ENCODE measurements around the gene CPT1A.

CPT1A gene

DNA sequence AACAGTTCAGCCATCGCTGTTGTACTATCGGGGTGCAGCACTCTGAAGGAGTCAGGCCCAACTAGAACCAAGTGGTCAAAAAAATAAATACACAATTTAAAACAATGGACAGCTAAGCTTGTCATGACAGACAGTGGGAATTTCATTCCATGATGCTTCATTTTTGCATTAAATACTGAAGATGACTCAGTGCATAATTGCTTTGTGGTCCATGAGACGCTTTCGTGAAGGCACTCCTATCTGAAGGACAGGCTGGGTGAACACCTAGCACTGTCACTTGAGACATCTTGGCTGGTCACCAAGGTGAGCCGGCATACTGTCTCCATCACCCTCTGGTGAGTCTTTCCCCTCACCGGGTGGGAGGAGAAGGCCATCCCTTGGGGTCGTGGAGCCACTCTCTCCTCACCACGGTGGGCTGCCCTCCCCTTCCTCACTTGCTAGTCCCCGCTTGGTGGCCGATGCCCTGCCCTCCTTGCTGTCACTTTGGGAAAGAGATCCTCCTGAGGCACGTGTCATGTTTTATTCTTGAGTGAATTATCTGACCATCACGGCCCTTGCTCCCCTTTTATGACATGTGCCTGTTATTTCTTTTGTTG is 85.4 kb downstream of the CPT1A start:
- no peak for DNase-seq (ENCODE audit: low spot score)

DNA sequence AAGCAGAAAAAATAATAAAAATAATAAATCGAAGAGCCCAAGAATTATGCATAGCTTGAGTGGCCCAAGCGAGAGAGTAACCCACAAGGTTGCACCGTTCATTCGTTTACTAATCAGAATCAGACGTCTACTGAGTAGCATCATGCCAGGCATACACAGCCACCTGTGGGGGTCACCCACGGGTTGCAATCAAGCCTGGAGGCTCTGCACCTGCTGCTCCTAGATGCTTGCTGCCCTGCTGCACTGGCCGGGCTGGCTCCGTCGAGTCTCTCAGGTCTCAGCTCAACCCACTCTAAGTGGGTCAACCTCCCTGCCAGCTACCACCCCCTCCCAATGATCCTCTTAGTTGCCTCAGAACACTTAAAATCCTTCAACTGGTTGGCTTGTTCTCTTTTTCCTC is 88.4 kb downstream of the CPT1A start:
- DNase-seq (ENCODE audit: low spot score): no peak

DNA sequence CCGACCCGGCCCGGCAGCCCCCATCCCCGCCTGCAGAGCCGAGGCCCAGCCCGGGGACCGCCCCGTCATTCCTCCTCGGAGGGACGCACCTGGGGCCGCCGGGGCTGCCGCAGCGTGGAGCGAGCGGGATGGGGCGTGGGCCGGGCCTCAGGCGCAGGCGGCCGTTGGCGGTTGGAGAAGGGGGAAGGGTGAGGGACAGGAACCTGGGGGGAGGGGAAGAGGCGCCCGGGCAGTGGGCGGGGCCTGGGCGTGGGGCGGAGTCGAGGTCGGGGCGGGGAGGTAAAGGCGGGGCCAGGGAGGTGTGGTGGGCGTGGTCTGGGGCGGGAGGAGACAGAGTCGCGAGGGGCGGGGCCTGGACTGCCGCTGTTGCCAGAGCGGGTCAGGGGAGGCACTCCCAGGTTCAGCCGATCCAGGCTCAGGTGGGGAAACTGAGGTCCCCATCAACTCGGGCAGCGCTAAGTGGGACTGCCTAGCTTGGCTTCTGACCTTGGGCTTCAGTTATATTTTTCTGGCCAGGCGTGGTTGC is 90.3 kb downstream of the CPT1A start, which contains the start of gene TESMIN:
TESMIN (minus strand) TSS at position 190 of the 526 bp plus-strand sequence. CDS start 860 bp downstream, outside the sequence.
- peak; percentile 100 for DNase-seq (ENCODE audit: low spot score)

DNA sequence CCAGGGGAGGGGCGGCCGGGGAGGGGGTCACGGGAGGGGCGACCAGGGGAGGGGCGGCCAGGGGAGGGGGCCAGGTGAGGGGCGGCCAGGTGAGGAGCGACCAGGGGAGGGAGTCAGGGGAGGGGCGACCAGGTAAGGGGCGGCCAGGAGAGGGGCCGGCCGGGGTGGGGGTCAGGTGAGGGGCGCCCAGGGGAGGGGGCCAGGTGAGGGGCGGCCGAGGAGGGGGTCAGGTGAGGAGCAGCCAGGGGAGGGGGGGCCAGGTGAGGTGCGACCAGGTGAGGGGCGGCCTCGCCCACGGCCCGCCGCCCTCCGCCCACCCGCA is 90.8 kb downstream of the CPT1A start:
- DNase-seq (ENCODE audit: low spot score): no peak

DNA sequence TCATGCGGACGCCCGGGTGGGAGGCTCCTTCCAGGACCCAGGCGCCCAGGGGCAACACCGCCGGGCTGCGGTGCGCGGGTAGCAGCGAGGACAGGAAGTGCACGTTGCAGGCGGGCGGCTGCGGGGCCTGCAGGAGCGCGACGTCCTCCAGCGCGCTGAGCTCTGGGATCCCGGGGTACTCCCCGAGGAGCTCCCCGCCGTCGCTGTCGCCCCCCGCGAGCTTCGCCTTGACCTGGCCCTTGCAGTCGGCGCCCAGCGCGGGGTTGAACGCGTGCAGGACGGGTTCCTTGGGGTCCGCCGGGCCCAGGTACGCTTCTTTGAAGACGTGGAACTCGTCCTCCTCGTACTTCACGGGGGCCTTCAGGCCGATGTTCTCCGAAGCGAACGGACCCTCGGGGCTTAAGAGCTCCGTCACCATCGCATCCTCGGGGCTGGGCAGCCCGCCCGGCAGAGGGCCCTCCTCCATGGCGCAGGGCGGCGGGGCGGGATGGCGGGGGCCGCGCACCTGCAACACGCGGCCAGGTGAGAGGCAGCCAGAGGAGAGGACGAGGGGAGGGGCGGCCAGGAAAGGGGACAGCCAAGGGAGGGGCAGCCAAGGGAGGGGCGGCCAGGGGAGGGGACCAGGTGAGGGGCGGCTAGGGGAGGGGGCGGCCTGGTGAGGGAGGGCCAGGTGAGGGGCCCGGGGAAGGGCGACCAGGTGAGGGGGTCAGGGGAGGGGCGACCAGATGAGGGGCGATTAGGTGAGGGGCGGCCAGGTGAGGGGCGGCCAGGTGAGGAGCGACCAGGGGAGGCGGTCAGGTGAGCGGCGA is 91.3 kb downstream of the CPT1A start:
- DNase-seq (ENCODE audit: low spot score): no peak

DNA sequence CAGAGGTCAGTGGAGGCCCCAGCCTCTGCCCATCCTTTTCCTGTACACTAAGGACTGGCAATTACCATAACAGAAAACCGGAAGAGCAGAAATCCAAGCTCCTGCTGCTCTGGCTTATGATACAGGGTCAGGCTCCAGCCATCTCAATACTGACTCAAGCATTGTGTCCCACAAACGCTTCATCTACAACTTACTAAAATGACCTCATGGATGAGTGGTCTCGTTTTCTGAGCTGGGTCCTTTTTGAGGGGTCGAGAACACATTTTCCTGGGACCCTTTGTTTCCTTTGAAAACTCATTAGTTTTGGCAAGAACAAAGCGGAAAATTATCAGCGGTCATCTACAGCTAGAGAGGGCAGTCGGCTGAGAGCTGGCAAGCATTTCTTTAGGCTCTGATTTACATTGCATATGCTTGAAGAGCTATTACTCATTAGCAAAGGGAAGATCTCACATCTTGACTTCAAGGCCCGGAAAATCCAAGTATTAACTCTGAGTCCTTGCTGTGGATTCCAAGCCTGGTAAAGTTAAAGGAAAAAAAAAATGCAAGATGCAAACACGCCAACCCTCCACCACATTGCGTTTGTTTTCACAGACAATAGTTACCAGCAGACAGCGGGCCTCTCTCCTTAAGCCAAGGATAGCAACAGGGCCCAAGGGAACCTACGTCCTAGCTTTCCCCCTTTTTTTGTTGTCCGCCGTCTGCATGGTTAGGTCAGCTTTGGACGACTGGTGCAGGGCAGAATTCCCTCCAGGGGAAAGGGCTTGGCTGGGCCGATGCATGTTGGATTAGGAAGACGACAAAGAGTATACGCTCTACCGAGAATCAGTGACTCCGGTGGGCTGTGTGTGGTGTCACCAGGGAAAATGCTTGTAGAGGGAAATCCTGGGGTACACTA is 92.2 kb downstream of the CPT1A start:
- DNase-seq (ENCODE audit: low spot score): no peak

DNA sequence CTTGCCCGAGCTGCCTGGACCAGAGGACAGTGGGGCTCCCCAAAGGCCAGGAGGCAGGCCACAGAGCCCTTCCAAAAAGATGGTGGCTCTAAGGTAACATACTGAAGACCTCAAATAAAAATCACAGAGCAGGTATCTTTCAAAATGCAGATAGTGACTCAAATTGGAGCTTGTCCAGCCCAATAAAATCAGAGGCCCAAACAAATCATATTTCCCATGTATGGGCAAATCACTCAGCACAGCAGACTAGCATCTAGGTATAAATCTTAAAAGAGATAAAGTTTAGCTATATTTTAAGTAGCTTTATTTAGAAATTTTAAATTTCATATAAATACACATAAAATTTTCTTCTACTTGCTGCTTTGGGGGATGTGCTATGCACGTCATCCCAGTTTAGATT is 93.7 kb downstream of the CPT1A start:
- no peak for DNase-seq (ENCODE audit: low spot score)

DNA sequence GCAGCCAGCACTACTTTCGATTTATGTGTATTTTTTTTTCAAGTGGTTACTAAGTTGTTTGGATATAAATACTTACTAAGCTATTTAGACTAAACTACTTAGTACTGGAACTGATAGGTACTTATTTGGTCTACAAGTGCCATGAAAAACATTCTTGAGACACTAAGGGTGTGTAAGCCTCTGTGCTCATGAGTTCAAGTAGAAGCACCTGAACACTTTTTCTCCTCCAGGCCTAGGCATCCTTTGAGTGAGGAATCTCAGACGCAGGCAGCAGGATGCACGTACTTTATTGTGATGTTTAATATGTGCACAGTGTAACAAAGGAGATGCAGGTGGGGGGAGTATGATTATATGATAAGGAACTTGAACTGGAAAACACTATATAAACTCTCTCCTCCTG is 98.2 kb downstream of the CPT1A start:
- no peak for DNase-seq (ENCODE audit: low spot score)

DNA sequence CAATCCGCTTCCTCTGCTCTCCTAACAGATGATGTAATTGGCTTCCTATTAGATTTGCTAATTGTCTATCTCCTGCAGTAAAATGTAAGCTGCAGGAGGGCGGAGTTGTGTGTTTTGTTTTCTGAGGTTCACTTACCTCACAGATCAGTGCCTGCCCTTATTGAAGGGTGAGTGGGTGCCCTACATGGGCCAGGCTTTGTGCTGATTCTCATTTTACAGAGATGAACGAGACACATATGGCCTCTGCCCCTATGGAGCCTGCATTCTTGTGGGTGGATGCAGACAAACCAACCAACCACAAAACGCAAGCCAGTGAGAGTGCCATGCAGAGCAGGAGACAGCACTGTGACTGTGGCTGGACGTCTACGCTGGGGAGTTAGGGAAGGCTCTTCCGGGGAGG is 100.3 kb downstream of the CPT1A start:
- DNase-seq (ENCODE audit: low spot score): no peak

DNA sequence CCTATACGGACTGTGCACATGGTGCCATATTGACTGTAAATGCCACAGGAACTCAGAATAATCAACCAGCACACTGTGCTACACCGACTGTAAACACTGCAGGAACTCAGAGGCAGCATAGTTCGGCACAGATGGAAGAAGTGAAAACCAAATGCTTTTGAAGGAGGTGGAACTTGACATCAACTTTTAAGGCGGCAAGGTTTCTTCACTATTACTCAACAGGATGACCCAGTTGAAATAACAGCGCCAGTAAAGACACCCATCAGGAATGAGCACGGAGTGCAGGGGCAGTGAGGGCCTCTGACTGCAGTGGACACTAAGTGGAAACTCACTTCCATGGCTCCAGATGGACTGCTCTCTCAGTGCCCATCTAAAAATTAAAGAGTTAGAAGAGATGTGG is 106.1 kb downstream of the CPT1A start:
- no peak for DNase-seq (ENCODE audit: low spot score)

DNA sequence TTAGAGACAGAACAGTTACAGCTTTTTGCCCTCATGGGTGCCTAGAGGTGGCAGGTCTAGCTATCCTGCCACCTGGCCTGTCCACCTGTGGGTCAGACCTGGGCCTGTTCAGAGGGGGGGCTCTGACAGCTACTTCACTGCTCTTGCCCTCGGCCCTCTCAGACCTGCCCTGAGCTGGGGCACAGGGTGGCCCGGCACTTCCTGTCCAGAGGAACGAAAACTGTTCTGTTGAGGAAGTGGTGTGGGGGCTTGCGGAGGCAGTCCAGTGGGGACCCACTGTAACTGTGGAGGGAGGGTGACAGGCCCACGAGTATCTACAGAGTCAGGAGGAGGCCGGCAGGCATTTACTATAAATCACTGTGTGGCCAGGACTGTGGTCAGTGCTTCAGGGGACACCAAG is 106.6 kb downstream of the CPT1A start:
- no peak for DNase-seq (ENCODE audit: low spot score)

DNA sequence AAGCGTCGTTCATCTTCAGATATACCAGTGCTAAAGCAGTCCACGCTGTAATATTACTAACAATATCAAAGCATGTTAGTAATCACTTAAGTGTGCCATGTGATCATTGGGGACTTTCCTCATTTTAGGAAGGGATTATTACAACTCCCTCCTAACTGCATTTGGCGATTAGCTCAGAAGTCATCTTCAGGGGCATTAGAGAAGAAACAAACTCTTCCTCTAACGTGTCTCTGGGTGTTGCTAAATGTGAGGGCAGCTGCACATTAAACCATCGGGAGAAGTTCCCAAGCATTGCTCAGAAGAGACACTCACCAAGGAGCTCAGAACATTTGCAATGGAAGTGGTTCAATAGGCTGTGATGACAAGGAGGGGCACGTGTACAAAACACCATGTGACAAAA is 107.6 kb downstream of the CPT1A start:
- DNase-seq (ENCODE audit: low spot score): no peak

DNA sequence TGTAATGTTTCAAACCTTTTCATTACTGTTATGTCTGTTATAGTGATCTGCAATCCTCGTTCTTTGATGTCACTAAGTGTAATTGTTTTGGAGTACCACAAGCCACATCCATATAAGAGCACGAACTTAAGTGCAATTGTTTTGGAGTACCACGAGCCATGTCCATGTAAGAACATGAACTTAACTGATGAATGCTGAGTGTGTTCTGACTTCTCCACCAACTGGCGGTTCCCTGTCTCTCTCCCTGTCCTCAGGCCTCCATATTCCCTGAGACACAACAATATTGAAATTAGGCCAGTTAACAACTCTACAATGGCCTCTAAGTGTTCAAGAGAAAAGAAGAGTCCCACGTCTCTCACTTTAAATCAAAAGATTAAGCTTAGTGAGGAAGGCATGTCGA is 113.9 kb downstream of the CPT1A start:
- no peak for DNase-seq (ENCODE audit: low spot score)

DNA sequence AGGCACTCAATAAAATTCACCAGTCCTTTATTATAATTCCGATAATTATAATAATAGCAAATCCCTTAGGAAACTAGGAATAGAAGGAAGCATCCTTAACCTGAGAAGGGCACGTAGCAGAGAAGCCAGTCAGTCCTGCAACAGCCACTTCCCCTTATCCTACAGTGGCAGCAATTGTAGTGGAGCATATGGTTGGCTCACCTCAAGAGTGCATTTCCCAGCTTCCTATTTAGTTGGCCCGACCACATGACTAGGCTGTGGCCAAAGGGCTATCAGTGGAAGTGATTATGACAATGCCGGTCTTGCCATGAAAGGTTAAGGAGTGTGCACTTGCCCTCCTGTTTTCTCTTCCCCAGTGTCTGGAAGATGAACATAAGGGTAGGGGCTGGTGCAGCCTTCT is 117.4 kb downstream of the CPT1A start:
- DNase-seq (ENCODE audit: low spot score): no peak

DNA sequence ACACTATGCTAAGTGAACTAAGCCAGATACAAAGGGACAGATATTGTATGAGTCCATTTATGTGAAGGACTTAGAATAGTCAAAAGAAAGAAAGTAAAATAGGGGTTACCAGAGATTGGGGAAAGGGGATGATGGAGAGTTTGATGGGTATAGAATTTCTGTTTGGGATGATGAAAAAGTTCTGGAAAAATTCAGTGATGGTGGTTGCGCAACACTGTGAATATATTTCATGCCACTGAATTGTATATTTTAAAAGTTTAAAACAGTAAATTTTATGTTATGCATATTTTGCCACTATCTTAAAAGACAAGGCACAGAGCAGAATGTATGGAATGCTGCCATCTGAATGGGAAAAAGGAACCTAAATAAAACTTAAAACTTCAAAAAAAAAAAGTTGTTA is 119.6 kb downstream of the CPT1A start:
- DNase-seq (ENCODE audit: low spot score): no peak

DNA sequence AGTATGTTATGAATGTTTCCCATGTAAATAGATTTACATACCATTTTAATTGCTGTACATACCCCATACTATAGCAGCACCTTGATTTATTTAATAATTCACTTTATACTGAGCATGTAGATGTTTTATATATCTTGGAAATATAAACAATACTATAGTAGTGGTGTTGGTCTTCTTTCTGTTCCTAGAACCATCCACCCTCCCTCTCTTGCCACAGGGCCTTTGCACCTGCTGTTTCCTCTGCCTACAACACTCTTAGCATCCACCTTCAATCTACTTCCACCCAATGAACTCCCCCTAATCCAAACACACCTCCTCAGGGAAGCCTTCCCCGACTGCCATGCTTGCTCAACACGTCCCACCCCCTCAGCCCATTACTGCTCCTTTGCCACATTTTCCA is 120.6 kb downstream of the CPT1A start:
- no peak for DNase-seq (ENCODE audit: low spot score)

DNA sequence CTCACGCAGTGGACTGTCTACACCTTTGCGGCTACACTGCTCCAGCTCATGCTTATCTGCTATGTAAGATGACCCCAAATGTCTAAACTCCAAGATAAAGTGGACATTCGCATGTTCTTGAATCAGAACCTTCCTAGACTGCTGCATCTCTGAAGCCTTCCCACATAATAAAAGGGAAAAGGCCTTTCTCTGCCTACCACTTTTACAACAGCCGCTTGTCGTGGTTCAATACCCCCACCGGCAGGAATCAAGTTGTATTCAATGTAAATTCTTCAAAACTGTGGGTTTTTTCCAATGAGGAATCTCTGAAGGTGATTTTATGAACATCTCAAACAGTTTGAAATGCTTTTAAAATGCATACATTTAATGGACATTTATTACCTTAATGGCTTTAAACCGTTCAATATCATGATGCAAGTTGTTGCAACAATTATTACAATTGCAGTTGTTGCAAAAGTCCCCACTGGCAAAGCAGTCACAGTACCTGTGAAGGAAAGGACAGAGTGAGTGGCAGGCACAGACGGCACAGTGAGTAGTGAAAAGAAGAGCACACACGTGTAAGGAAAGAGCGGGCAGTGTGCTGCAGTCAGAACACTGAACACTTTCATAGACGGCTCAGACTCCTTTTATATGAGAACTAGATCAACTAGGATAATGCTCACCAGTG is 126.1 kb downstream of the CPT1A start:
- no peak for DNase-seq (ENCODE audit: low spot score)

DNA sequence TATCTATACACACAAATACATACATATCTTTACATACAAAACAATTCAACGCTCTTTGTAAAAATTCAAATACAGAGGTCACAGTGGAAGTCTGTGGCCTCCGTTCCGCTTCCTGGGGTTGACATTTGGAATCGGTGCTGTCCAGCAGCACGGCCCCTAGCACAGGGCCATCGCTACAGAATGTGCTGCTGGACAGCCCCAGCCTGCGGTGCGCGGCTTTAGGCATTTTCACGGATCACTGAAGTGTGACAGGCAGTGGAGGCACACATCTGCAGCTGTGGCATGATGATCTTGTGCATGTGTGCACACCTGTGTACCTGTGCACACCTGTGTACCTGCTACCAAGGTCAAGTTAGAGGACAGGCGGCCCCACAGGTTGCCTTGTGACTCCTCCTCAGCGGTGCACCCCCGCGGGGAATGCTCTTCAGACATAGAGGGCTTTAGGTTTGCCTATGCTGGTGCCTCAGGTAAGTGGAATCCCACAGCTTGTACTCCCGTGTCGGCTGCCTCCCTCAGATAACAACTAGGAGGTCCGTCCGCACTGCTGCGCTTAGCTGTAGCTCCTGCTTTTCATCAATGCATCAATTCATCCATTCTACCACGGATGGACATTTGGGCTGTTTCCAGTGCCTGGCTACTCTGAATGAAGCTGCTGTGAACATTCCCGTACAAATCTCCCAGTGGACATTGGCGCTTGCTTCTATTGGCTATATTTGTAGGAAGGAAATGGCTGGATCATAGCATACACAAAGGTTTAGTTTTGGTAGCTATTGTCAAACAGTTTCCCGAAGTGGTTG is 127.5 kb downstream of the CPT1A start:
- DNase-seq (ENCODE audit: low spot score): no peak

DNA sequence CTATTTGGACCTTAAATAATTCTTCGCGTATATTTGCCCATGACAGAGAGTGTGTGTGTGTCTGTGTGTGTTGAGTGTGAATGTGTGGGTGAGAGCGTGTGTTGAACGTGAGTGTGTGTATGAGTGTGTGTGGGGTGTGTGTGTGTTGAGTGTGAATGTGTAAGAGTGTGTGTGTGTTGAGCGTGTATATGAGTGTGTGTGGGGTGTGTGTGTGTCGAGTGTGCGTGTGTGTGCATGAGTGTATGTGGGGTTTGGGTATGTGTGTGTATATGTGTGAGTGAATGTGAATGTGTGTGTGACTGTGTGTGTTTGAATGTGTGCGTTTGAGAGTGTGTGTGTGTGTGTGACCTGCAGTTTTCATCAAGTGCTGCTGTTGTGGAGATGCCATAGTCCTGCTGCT is 130.6 kb downstream of the CPT1A start:
- no peak for DNase-seq (ENCODE audit: low spot score)

DNA sequence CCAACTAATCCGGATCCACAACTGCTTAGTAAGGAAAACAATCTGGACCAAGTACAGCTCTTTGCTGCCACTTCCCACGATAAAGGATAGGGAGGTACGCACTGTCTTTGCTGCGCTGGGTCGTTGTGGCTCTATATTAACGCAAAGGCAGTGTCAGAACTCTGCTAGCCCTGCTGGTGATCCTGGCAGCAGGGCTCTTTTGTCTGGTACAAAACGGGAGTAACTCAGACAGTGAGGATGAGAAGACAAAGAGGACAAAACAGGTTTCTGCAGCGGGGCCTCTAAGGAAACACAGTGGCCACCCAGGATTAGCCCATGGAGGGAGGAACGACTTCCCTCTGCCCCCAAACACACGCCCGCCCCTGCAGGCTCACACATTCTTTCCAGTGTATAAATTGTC is 131.3 kb downstream of the CPT1A start:
- DNase-seq (ENCODE audit: low spot score): no peak

DNA sequence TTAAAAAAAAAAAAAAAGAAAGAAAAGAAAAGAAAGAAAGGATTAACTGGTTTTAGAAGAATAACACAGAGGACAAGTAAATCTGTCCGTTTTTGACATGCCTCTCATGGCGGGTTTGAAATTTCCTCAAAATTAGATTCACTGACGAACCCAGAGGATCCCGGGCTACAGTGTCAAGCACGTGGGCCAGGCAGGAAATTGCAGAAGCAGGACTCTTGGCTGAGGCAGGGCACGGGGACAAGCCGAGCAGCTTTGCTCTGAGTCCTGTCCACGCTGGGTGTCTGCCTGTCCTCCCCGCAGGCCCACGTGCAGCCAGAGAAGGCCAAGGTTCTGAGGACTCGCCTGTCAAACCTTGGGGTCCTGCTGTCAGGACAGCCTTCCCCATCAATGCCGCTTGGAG is 132.7 kb downstream of the CPT1A start:
- no peak for DNase-seq (ENCODE audit: low spot score)
